H1 (cell line): Measurements from ENCODE around the gene RNF212. TPM values are rescaled to one million over a fixed set of nuclear protein-coding genes. Genes with fewer than 3 reads are reported as not detected.

Experiments used
- CTCF ChIA-PET: fragments of 300-600 bp; sonication (Branson Sonifier 250); formaldehyde crosslinking; loops from one replicate; lab custom pipeline; 2021; ENCODE audit not compliant: partially characterized antibody; lab: Charles Lee
- POLR2A ChIA-PET: fragments of 300-600 bp; sonication (Branson Sonifier 250); formaldehyde crosslinking; loops from one replicate; lab custom pipeline; 2021; ENCODE audit warnings: inconsistent platforms; ENCODE audit not compliant: partially characterized antibody; lab: Charles Lee
- DNase-seq, 2 experiments: peaks; one replicate each; pipeline versions ENCODE4 v3.0.0 to v3.0.0-alpha.2; 2010 to 2022; ENCODE audit warnings: low spot score in 2 of 2, low read depth in 1 of 2, mixed read lengths in 1 of 2
- FAIRE-seq: peaks from 2 replicates; lab custom pipeline; 2011; peaks lifted over from hg19 to GRCh38; lab: Jason Lieb, UNC
- H2AFZ ChIP-seq: 2 replicates; pipeline ENCODE4 v1.8.1; 2012; ENCODE audit warnings: low read length, inconsistent platforms
- H2AK5ac ChIP-seq: 2 replicates; pipeline ENCODE4 v1.6.1; 2013; ENCODE audit warnings: low read depth, low read length
- H2BK120ac ChIP-seq: replicated peaks from 2 replicates; pipeline ENCODE3; 2013; ENCODE audit warnings: low read depth, low read length, inconsistent platforms
- H2BK12ac ChIP-seq: 2 replicates; pipeline ENCODE4 v1.6.1; 2013; ENCODE audit warnings: low read depth, low read length
- H2BK15ac ChIP-seq: 2 replicates; pipeline ENCODE4 v1.6.1; 2013; ENCODE audit warnings: low read length
- H2BK20ac ChIP-seq: 2 replicates; pipeline ENCODE4 v1.6.1; 2013; ENCODE audit warnings: low read length
- H2BK5ac ChIP-seq: 2 replicates; pipeline ENCODE4 v1.6.1; 2013; ENCODE audit warnings: low read depth, low read length
- H3K14ac ChIP-seq: 2 replicates; pipeline ENCODE4 v1.6.1; 2013; ENCODE audit warnings: inconsistent platforms; ENCODE audit not compliant: insufficient read length
- H3K18ac ChIP-seq: 2 replicates; pipeline ENCODE4 v1.6.1; 2013; ENCODE audit warnings: low read length; ENCODE audit errors: extremely low read depth
- H3K23ac ChIP-seq: 2 replicates; pipeline ENCODE4 v1.6.1; 2013; ENCODE audit warnings: inconsistent platforms; ENCODE audit not compliant: insufficient read length
- H3K23me2 ChIP-seq: 2 replicates; pipeline ENCODE4 v1.6.1; 2013; ENCODE audit warnings: low read depth, low read length
- H3K27ac ChIP-seq: 2 replicates; pipeline ENCODE4 v1.6.1; 2011; ENCODE audit warnings: low read depth, low read length, inconsistent platforms
- H3K27me3 ChIP-seq, 4 experiments: replicated peaks in 1 of 4; 1 replicate in 1 of 4; 2 replicates in 3 of 4; pipeline versions ENCODE4 v1.6.1 to v1.8.1; 2011 to 2013; ENCODE audit warnings: low read length in 3 of 4, mild to moderate bottlenecking in 3 of 4, inconsistent platforms in 2 of 4, mixed read lengths in 2 of 4, moderate library complexity in 1 of 4; ENCODE audit not compliant: control insufficient read depth in 3 of 4, insufficient read depth in 3 of 4; ENCODE audit errors: extremely low read depth in 1 of 4
- H3K36me3 ChIP-seq, 4 experiments: 2 replicates each; pipeline versions ENCODE4 v1.6.1 to v1.8.1; 2011 to 2013; ENCODE audit warnings: mild to moderate bottlenecking in 4 of 4, low read length in 3 of 4, moderate library complexity in 2 of 4, control low read depth in 1 of 4, inconsistent platforms in 1 of 4; ENCODE audit not compliant: insufficient read depth in 4 of 4, control insufficient read depth in 2 of 4
- H3K4ac ChIP-seq: replicated peaks from 2 replicates; pipeline ENCODE3; 2013; ENCODE audit warnings: low read length, low read depth, mixed read lengths, inconsistent platforms; ENCODE audit not compliant: insufficient read length
- H3K4me1 ChIP-seq, 4 experiments: replicated peaks in 1 of 4; 1 replicate in 1 of 4; 2 replicates in 3 of 4; pipeline versions ENCODE4 v1.6.1 to v1.8.1; 2011 to 2013; ENCODE audit warnings: low read length in 3 of 4, inconsistent platforms in 2 of 4, mixed read lengths in 1 of 4; ENCODE audit not compliant: insufficient read depth in 4 of 4, control insufficient read depth in 3 of 4
- H3K4me2 ChIP-seq, 2 experiments: 2 replicates each; pipeline versions ENCODE4 v1.6.1 to v1.8.1; 2011 to 2013; ENCODE audit warnings: low read depth in 2 of 2, low read length in 2 of 2, control low read depth in 1 of 2, inconsistent platforms in 1 of 2, mild to moderate bottlenecking in 1 of 2; ENCODE audit not compliant: insufficient read depth in 1 of 2
- H3K4me3 ChIP-seq, 4 experiments: fragments of 200-600, 300-600 bp in 1 of 4; sonication (generic), shearing (Covaris generic), sonication (Bioruptor Twin) in 1 of 4; 2 replicates each; pipeline versions ENCODE4 v1.5.1 to v1.8.1; 2011 to 2016; ENCODE audit warnings: low read length in 4 of 4, low read depth in 3 of 4, control low read depth in 2 of 4, inconsistent platforms in 2 of 4, mild to moderate bottlenecking in 2 of 4, mixed read lengths in 1 of 4, moderate library complexity in 1 of 4; ENCODE audit not compliant: insufficient read depth in 2 of 4; ENCODE audit errors: extremely low read depth in 1 of 4
- H3K56ac ChIP-seq: replicated peaks from 2 replicates; pipeline ENCODE3; 2013; ENCODE audit warnings: low read depth, mild to moderate bottlenecking, mixed read lengths, low read length, inconsistent platforms; ENCODE audit not compliant: insufficient read length
- H3K79me1 ChIP-seq: 2 replicates; pipeline ENCODE4 v1.6.1; 2013; ENCODE audit warnings: low read depth, low read length, control low read depth
- H3K79me2 ChIP-seq, 2 experiments: 2 replicates each; pipeline versions ENCODE4 v1.6.1 to v1.8.1; 2012 to 2013; ENCODE audit warnings: low read length in 2 of 2, mild to moderate bottlenecking in 2 of 2, inconsistent platforms in 1 of 2; ENCODE audit not compliant: insufficient read depth in 2 of 2, control insufficient read depth in 1 of 2
- H3K9ac ChIP-seq, 4 experiments: replicated peaks in 1 of 4; 1 replicate in 1 of 4; 2 replicates in 3 of 4; pipeline versions ENCODE4 v1.6.1 to v1.8.1; 2011 to 2013; ENCODE audit warnings: low read depth in 3 of 4, low read length in 3 of 4, control low read depth in 2 of 4, mild to moderate bottlenecking in 2 of 4, moderate library complexity in 2 of 4, inconsistent platforms in 1 of 4; ENCODE audit errors: extremely low read depth in 1 of 4
- H3K9me3 ChIP-seq, 2 experiments: 2 replicates each; pipeline versions ENCODE4 v1.6.1 to v1.8.1; 2012 to 2013; ENCODE audit warnings: mild to moderate bottlenecking in 2 of 2, moderate library complexity in 2 of 2, control low read depth in 1 of 2, inconsistent platforms in 1 of 2, low read depth in 1 of 2, low read length in 1 of 2, mixed read lengths in 1 of 2; ENCODE audit not compliant: insufficient read depth in 2 of 2
- H4K20me1 ChIP-seq, 2 experiments: replicated peaks in 1 of 2; 2 replicates each; pipeline versions ENCODE3 to v1.8.1; 2011 to 2013; ENCODE audit warnings: inconsistent platforms in 2 of 2, low read length in 2 of 2, mild to moderate bottlenecking in 1 of 2; ENCODE audit not compliant: insufficient read depth in 2 of 2, control insufficient read depth in 1 of 2
- H4K5ac ChIP-seq: 2 replicates; pipeline ENCODE4 v1.6.1; 2013; ENCODE audit warnings: low read length, low read depth, mixed read lengths, inconsistent platforms; ENCODE audit not compliant: insufficient read length
- H4K8ac ChIP-seq: 2 replicates; pipeline ENCODE4 v1.8.0; 2013; ENCODE audit warnings: mild to moderate bottlenecking, moderate library complexity, low read length, inconsistent platforms; ENCODE audit not compliant: insufficient read depth; ENCODE audit errors: extremely low read depth
- H4K91ac ChIP-seq: replicated peaks from 2 replicates; pipeline ENCODE3; 2013; ENCODE audit warnings: low read length, mixed read lengths, inconsistent platforms; ENCODE audit not compliant: insufficient read length
- EGR1 ChIP-seq: IDR thresholded peaks from 2 replicates; pipeline ENCODE4 v1.6.1; 2011; ENCODE audit warnings: low read depth, low read length, borderline replicate concordance
- WGBS, 2 experiments: shearing (Covaris generic) in 1 of 2; methylation state at CpG; one replicate each; pipeline versions ENCODE4 v1.1.6 to v1.1.7; 2013 to 2015; ENCODE audit warnings: low lambda C conversion rate in 2 of 2, mixed read lengths in 2 of 2, inconsistent platforms in 1 of 2, low coverage in 1 of 2, missing lambda C conversion rate in 1 of 2; ENCODE audit not compliant: insufficient replicate concordance in 2 of 2, insufficient coverage in 1 of 2, insufficient read length in 1 of 2; ENCODE audit errors: extremely low coverage in 1 of 2, missing lambda C conversion rate in 1 of 2; 5-methylcytosine and 5-hydroxymethylcytosine counted together
- polyA plus RNA-seq, 7 experiments: library from polyadenylated mRNA; depleted of rRNA in 3 of 7; stranded (reverse) in 5 of 7; unstranded in 2 of 7; fragments of >200 nt in 5 of 7; fragments of 200-250 nt in 2 of 7; gene quantifications; 1 replicate in 5 of 7; 2 replicates in 1 of 7; 4 replicates in 1 of 7; pipeline versions ENCODE4 v1.2.1 to v1.2.3, GENCODE V29; 2011 to 2013; ENCODE audit warnings: missing spikeins in 2 of 7, mixed read lengths in 2 of 7
- total RNA-seq: library from RNA; stranded (reverse); fragmentation: NEBNext Ultra II Directional; extraction: Animal tissue kit (Norgen Biotek cat#: 25700); gene quantifications from 2 replicates; pipeline ENCODE4 v1.2.1, GENCODE V29; 2021

RNF212 gene
- total and polyA plus RNA-seq, 2 of the 8 experiments (the other 6 are each of a cell fraction or from before 2014, with no cell fraction given) = 3.4 to 5.4 TPM

DNA sequence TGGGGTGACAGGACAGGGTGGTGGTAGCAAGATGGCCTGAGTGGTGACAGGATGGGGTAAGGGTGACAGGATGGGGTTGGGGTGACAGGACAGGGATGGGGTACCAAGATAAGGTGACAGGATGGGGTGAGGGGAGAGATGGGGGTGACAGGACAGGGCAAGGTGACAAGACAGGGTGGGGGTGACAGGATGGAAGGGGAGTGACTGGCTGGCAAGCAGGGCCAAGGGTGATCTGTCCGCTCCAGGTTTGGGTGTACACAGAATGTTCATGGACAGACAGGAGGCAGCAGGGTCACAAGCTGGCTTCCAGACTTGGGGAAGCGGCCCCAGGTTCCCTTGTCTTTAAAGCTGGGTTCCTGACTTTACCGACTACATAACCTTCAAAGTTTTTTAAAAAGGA is 23.3 kb downstream of the RNF212 start:
- no peak overlapping the region for H2AFZ ChIP-seq
- H2AK5ac ChIP-seq = no peak overlapping the region
- H3K23ac ChIP-seq = no peak overlapping the region
- no peaks in the 10 kb centered on the region for H3K79me1 ChIP-seq
- no peaks in the 10 kb centered on the region for H3K27me3 ChIP-seq
- H2BK120ac ChIP-seq = no peak overlapping the region
- DNase-seq = no peak
- H2BK20ac ChIP-seq = no peak overlapping the region
- no peak overlapping the region for H3K4ac ChIP-seq
- no peak overlapping the region for H4K91ac ChIP-seq
- no peaks in the 10 kb centered on the region for H3K36me3 ChIP-seq
- no peak overlapping the region for H3K56ac ChIP-seq
- H3K27ac ChIP-seq = no peak overlapping the region
- no peak overlapping the region for H2BK12ac ChIP-seq
- H3K14ac ChIP-seq = no peak overlapping the region
- H3K9me3 ChIP-seq = peaks cover 0 to 9% of the 10 kb centered on the region in 2 experiments; a peak in 3 of 4 replicates
- H3K79me2 ChIP-seq = no peaks in the 10 kb centered on the region
- H2BK5ac ChIP-seq = no peak overlapping the region
- no peak overlapping the region for H4K5ac ChIP-seq
- WGBS, 2 experiments = 82% methylated on average over 3 of the region's 3 CpGs; no CpG with 5 or more reads in 1 of the 2 experiments
- no peak overlapping the region for H2BK15ac ChIP-seq
- ChIA-PET POLR2A (no interaction called here), CTCF (interaction anchor here (1.1 to 4.1 kb wide), 4 partner anchors 15 to 199 kb away, joined by 3 to 19 read pairs (median 4); no protein-coding TSS in a partner anchor)
- no peak overlapping the region for H3K9ac ChIP-seq
- H3K23me2 ChIP-seq = no peaks in the 10 kb centered on the region
- no peaks in the 10 kb centered on the region; a peak in 1 of 7 replicates for H3K4me1 ChIP-seq
- no peak overlapping the region for H3K4me2 ChIP-seq
- no peak for TF ChIP-seq EGR1
- FAIRE-seq = no peak
- H3K4me3 ChIP-seq = no peak overlapping the region
- H4K8ac ChIP-seq = no peak overlapping the region
- H3K18ac ChIP-seq = no peak overlapping the region
- no peaks in the 10 kb centered on the region for H4K20me1 ChIP-seq
